GM12873 (cell line): ENCODE data around the gene TNIK.

Source experiments
- TF ChIP-seq, protein P1 (sequence below): IDR thresholded peaks from 2 replicates; pipeline ENCODE4 v1.5.1; 2012; ENCODE audit warnings: low read depth, mild to moderate bottlenecking, moderate library complexity, low read length, control low read depth; ENCODE audit not compliant: insufficient read depth; ENCODE audit errors: missing control alignments

The TNIK gene

DNA sequence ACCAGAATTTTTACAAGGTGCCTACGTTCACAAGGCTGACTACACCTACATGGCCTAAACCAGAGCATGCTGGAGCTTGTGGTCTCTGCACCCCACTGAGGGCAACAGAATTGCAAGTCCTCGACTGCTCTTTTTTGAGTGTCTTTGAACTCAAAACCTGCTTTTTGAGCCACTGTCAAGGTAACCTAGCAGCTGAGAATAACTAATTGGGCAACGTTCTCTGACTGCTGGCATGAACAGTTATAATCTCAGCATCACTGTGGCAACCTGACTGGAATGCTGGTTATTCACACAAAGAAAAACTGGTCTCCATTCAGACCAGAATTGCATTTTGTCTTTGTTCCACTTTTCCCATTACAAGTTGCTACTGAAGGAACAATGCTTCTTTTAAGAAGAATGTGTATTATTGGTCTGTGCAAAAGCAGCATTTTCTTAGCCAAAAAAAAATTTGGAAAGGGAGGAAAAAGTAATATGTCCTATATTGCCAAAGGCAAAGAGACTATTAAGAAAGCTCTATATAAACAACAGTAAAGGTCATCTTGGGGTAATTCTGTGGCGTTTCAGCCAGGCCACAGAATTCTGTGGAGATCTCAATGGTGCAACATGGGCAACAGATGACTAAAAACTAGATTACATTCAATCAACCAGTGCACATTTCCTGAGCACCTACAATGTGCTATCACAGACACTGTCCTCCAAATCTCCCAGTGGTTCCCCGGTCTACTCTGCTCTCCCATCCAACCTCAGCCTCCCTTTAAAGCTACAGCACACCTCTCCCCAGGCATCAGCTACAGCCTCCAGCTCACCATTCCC is 76.8 kb downstream of the TNIK start:
- TF ChIP-seq, protein P1, sequence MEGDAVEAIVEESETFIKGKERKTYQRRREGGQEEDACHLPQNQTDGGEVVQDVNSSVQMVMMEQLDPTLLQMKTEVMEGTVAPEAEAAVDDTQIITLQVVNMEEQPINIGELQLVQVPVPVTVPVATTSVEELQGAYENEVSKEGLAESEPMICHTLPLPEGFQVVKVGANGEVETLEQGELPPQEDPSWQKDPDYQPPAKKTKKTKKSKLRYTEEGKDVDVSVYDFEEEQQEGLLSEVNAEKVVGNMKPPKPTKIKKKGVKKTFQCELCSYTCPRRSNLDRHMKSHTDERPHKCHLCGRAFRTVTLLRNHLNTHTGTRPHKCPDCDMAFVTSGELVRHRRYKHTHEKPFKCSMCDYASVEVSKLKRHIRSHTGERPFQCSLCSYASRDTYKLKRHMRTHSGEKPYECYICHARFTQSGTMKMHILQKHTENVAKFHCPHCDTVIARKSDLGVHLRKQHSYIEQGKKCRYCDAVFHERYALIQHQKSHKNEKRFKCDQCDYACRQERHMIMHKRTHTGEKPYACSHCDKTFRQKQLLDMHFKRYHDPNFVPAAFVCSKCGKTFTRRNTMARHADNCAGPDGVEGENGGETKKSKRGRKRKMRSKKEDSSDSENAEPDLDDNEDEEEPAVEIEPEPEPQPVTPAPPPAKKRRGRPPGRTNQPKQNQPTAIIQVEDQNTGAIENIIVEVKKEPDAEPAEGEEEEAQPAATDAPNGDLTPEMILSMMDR, result no peak

DNA sequence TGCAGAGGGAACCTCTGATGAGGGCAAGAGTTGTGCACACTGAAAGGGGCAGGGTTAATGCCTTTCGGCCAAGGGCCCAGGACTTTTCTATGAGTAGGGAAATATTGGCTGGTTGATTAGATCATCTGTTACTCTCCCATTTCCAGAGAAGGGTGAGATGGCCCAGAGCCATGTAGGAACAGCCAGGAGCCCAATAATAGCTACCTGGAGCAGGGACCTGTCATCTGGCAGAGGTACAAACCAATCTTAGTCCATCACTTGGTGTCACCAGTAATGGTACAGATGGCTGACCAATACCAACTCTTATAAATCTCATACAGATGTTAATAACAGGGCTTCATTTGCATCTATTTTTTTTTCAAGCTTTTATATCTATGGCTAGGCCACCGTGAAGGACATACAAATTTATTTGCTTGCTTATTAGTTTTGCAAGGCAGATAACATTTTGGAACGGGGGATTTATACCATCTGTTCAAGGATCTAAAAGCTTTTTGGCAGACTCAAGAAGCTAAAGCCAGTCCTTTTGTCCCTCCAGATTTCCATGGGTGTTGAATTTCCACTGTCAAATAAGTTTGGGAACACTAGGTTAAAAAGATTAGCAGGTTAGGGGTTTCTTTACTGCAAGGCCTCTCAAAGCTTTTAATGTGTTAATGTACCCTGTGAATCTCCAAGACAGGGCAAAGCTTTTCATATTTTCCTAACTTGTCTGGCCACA is 79.3 kb downstream of the TNIK start:
- TF ChIP-seq, protein P1, result no peak

DNA sequence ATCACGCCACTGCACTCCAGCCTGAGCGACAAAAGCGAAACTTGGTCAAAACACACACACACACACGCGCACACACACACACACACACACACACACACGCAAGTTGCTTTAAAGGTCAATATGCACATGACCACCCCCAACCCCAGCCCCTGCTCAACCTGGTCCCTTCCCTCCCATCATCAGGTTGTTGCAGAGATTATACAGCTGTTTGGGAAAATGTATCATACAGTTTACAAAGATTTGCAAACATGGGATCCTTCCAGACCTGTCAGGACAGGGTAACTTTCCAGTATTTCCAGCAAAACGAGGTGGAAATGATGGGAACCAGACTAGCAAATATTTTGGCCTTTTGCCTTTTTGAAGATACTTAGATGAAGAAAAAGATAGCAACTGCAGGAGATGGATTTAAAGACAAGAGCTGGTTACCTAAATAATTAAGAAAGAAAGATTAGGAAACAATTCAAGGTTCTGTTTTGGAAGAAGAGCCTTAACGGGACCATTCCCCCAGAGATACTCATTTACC is 80.2 kb downstream of the TNIK start:
- TF ChIP-seq, protein P1, result no peak

DNA sequence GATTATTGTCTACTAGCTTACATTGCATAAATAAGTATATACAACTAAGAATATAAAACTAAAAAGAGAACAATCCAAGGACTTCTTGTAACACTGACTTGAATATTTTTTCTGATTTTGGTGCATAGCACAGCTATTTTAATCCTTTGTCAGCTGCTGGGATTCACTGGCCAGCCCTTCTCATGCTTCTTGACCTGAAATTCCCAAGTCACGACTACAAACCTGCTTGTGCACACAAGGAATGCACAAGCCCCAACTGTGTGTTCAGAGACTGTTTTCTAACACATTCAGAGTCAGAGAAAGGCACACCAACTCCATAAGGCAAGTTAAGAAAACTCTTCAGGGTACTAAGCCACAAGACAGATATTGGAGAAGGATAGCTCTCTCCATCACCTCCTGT is 80.9 kb downstream of the TNIK start:
- TF ChIP-seq, protein P1, result no peak

DNA sequence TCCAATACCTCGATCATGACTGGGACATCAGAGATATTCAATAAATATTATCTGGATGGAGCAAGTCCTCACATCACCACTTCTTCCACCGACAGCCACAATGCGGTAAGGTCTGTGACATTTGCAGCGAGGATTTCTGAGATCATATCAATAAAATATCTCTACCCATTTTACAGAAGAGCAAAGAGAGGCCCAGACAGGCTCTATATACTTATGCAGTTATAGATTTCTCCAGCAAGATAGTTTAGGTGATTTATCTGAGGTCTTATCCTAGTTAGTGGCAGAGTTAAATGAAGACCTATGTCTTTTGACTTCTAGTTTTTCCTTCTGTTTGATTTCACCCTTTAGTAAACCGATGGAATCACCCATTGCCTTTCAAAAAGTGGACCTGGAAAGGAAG is 81.6 kb downstream of the TNIK start:
- TF ChIP-seq, protein P1, result no peak

DNA sequence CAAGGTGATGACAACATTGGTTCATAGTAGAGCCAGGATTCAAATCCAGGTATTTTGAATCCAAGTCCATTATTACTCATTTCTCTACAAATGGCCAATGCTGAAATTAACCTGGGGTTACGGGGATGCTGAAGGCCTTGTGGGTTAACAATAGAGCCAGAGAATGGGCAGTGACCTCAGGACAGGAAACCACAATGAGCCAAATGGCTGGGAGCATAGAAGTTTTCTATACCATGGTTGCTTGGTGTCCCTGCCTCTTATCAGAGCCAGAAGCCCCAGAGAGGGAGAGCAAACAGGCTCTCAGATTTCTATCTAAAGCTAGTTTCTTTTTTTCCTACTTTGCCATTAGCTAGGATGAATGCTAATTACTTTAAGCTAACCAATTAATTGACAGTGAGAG is 82.3 kb downstream of the TNIK start:
- TF ChIP-seq, protein P1, result no peak

DNA sequence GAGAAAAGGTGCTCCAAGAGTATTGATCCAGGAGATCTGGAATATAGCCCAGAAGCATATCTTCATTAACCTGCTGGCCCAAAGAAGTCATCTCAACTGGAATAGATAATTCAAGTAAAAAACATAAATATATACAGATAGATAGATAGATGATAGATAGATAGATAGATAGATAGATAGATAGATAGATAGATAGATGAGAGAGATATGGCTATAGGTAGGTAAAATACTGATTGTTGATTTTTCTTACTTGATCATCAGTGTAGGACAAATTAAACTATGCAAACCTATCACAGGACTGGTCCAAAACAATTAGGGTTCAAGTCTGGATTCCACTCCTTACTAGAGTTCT is 83.6 kb downstream of the TNIK start:
- TF ChIP-seq, protein P1, result no peak
